Stimulated activated naive CD8-positive, alpha-beta T cell treated with anti-CD3 and anti-CD28 coated beads, Interleukin-15, Interleukin-2, amounts not matched to agents 100 U/mL and 50 U/mL, for 24 hours (primary cell): ENCODE measurements around the gene TMEFF2.

Source experiments
- ATAC-seq: fragments of 150-1000 bp; cut with Tn5 transposase; one replicate; pipeline ENCODE4 v1.10.0; 2021
- DNase-seq: peaks from one replicate; pipeline ENCODE4 v3.0.0; 2021

Gene TMEFF2

DNA sequence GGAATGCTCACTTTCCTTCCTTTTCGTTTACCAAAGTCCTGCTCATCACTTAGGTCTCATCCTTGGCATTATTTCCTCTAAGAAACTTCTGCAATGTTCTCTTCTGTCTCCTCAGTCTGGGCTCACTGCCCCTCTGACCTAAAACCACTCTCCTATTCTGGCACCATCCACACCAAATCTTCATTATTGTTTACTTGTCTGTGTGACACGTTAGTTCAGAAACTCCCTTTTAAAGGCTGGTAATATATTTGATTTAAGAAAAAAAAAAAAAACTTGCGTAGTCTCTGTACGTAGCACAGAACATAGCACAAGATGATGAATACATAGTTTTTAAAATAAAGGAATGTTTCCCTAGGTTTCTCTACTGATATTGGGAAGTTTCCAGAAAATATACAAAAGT, 229.0 kb downstream of the TMEFF2 start:
- ATAC-seq (no peak), DNase-seq (no peak)

DNA sequence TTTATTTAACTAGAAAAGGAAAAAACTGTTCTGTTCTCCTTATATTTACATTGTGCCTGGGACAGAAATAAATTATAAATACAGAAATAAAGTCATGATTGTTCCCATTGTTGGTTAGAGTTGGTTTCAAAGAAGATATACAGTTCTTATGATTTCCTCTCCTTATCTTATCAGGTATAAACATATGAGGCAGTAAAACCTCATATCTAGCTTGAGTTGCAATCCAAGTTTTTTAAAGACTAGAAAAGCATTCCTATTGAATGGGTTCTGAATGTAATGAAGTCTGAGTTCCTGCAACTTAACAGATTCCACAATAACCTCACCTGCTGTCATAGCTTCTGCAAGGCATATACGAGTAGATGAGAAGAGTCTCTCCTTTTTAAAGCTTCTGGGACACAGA, 233.2 kb downstream of the TMEFF2 start:
- ATAC-seq (no peak), DNase-seq (no peak)

GRCh38 chr2:191959209-191959608, 235.5 kb downstream of the TMEFF2 start:
- no peak for DNase-seq
- ATAC-seq: no peak

DNA sequence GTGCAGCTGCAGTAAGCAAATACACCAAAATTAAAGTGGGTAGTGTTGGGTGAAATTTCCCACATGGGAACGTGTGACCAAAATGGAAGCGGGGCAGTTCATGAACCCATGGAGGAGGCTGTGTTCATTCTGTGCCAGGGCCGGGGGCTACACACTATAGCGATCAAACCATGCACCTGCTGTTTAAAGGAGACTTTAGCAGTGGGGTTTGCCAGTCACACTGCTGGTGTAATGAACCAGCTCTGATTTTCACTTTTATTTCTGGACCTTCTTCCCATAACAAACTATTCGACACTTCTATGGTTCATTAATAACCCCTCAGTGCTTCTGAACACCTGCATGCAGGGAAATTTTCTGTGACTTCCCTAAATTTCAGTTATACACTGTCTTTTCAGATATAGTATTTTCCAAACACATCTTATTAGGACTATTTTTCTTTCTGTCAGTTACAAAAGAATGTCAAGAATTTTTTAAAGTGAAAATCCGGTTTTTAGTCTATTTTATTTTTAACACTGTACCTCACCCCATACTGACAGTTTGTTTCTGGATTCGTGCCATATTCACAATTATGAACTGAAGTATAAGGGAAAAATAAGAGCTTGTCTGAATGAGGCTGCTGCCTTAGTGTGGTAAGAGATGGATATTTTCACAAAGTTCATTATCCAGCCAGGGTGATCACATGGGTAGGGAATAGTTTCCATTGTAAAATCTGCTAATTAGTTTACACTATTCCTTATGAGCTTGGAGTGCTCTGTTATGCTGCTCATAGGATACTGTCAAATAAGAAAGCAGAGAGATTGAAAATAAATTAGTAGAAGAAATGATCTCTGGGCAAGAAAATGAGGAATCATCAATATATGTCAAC, 236.5 kb downstream of the TMEFF2 start:
- ATAC-seq (no peak), DNase-seq (no peak)

DNA sequence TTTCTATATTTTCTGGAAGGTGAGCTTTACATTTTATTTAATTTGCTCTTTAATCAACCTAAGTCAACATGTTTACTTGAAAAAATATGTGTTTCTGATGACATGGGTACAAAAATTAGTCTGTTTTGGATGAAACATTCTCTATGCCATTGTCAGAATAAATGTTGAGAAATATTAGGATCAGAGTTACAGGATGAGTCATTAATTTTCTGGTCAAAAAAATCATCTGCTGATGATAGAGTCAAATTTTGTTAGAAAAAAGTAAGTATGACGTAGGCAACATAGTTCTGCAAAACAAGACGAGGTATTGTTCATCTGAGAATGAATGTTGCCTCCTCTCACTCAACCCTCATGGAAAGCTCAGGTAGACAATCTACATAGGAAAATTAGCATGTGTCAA, 240.3 kb downstream of the TMEFF2 start:
- ATAC-seq (no peak), DNase-seq (no peak)

GRCh38 chr2:191952515-191953270, 242.0 kb downstream of the TMEFF2 start:
- DNase-seq (no peak), ATAC-seq (no peak)

- DNase-seq (no peak), ATAC-seq (no peak)
Measured at GRCh38 chr2:191951832-191952231, 242.9 kb downstream of the TMEFF2 start.

DNA sequence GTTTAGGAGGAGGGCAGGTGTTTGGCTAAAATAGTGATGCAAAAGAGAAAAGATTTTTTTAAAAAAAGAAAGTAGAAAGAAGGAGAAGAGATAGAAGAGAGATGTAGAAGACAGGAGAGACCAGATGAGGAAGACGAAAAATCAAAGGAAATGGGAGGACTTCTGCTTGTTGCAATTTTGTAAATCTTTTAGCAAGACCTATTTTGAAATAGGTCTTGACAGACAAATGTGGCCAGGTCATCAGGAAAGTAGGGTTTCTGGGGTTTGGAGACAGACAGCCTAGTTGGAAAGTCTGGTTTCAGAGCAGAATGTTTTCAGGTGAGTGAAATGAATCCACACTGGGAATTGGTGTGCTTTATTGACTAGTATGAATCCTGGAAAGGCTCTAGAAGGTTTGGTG, 243.4 kb downstream of the TMEFF2 start:
- DNase-seq (no peak), ATAC-seq (no peak)

DNA sequence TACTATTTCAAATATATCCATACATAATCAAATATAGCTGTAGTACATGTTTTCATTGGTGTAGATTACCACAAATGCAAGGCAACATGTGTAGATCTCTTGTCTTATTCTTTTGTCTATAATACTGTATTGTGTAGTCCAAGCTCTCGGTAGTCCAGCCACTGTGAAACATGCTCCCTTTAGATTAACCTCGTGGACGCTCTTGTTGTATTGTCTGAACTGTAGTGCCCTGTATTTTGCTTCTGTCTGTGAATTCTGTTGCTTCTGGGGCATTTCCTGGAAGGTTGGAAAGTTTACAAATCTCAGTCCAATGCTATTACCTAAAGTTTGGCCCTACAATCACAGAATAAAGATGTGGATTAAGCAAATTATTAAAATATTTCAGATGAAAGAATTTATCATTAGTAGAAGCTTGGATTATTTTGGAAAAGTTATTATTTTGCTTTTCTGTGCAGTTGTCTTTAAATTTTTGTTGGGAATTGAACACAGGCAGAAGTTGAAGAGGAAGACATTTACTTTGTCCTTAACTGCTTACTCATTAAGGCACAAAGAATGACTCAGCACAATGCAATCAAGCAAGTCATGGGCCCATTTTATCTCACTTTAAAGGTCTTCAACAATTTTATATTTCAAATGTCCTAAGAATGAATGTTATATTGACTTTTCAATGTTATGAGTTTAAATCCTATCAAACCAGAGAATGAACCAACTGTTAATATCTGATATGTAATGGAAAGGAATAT, 244.4 kb downstream of the TMEFF2 start:
- ATAC-seq (no peak), DNase-seq (no peak)

GRCh38 chr2:191947235-191947634, 247.5 kb downstream of the TMEFF2 start:
- DNase-seq: no peak
- no peak for ATAC-seq

- no peak for ATAC-seq
- DNase-seq: no peak
Measured at GRCh38 chr2:191946471-191947182, 248.1 kb downstream of the TMEFF2 start.

- DNase-seq (no peak), ATAC-seq (no peak)
Measured at GRCh38 chr2:191945623-191946022, 249.1 kb downstream of the TMEFF2 start.

GRCh38 chr2:191942739-191943103, 252.0 kb downstream of the TMEFF2 start:
- ATAC-seq (no peak), DNase-seq (no peak)

DNA sequence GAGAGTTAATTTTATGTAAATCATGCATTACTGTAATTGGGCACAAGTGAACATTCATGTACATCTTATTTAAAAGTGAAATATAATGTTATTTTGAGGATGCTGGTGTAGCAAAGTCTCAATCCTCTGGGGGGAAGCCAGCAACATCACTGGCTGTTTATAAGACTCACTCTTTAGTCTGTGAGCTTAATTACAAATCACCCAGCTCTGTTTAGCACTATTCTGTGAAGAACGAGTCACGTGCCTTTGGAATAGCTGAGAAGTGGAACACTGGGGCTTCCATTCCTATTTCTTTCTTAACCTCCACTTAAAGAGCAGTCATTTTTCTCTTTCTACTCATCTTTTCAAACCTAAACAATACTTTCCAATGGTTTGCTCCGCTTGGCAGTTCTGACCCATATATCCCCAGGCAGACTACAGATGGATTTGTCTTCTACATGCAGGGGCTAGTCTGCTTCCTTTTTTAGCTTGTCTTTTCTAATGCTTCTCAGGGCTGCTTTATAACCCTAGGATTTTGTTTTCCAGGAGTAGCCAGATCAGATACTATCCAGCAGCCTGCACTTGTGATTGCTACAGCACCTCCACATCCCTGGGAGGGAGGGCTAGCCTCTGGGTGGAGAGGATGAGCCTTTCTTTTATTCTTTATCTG, 252.5 kb downstream of the TMEFF2 start:
- DNase-seq (no peak), ATAC-seq (no peak)

GRCh38 chr2:191941376-191941929, 253.3 kb downstream of the TMEFF2 start:
- DNase-seq (no peak), ATAC-seq (no peak)

DNA sequence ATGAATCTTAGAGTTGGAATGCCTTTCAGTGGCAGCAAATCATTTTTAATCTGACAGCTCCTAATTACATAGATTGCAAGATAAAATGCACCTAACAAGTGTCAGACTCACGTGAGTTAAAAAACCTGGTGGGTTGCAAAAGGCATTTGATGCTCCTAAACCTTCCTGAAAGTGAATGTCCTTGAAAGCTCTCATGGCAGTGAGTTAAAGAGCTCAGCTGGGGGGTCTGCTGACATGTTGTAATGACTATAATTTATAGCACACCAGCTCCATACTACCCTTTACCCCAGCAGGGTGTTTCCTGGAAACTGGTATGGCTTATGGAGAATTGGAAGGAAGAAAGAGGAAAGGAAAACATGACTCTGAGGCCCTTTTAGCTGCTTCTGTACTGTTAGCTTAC, 256.0 kb downstream of the TMEFF2 start:
- no peak for ATAC-seq

DNA sequence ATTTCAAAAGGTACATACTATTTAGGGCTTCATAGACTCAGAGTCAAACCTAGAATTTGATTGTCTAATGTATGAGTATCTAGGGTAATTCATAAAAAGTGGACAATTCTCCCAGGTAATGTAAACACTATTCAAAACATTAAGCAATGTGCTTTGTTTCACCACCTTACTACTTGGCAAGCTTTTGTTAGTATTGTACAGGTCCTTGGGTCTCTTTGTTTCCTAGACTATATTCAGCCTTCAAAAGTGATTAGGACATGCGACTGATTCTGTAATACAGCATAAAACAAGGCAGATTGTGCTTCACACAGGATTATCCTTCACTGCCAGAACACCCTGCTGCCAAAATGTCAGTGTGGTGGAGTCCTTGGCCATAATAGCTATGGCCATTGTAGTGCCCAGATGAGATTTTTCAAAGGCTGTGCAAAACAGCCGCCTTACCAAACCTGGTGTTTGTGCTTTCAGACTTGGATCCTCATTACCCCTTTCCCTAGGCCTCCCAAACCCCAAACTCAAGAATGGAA, 257.8 kb downstream of the TMEFF2 start:
- ATAC-seq (no peak), DNase-seq (no peak)

More for the DNA sequence above, 256.0 kb downstream of the TMEFF2 start:
- DNase-seq: no peak

- no peak for ATAC-seq
- no peak for DNase-seq
Measured at GRCh38 chr2:191935247-191935646, 259.5 kb downstream of the TMEFF2 start.

DNA sequence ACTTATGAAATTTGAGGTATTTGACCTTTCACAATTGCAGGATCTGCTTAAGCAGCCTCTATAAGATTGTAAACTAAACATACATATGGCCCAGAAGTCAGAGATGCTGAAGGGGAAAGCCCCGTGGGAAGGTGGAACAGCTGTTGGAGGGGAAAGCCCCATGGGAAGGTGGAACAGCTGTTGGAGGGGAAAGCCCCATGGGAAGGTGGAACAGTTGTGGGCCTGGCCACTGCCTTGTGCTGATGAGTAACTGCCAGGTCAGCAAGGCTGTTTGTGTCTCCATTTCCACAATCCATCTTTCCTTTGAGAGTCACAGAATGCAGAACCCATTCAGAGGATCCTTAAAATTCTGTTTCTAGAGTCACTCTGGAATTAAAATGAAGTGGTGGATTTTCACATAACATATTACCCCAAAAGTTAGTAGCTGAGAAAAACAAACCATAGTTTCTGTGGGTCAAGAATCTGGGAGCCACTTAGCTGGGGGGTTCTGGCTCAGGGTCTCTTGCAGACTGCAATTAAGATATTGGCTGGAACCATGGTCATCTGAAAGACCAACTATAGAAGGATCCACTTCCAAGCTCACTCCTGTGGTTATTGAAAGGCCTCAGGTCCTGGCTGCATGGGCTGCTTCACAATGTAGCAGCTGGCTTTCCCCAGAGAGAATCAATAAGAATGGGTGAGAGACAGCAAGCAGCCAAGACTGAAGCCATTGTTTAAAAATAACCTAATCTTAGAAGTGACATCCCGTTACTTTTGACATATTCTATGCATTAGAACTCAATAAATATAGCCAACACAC, 261.2 kb downstream of the TMEFF2 start:
- peak; percentile 86 for ATAC-seq
- peak; percentile 60 for DNase-seq

GRCh38 chr2:191932286-191932685, 262.4 kb downstream of the TMEFF2 start:
- ATAC-seq (no peak), DNase-seq (no peak)
